D721Med (cell line): ENCODE measurements around the gene RAPGEF1.

ENCODE experiments used
- DNase-seq: peaks from one replicate; pipeline ENCODE4 v3.0.0; 2011; ENCODE audit warnings: low spot score; ENCODE audit not compliant: insufficient read length
- FAIRE-seq: peaks from 2 replicates; lab custom pipeline; 2011; peaks lifted over from hg19 to GRCh38; lab: Jason Lieb, UNC
- CTCF ChIP-seq: IDR thresholded peaks from 2 replicates; pipeline ENCODE4 v1.5.1; 2012; ENCODE audit warnings: mild to moderate bottlenecking, control low read depth; ENCODE audit not compliant: insufficient read depth; ENCODE audit errors: missing control alignments

Gene RAPGEF1

GRCh38 chr9:131734781-131735180 is 5.1 kb downstream of the RAPGEF1 start:
- no peak for FAIRE-seq
- DNase-seq: no peak

GRCh38 chr9:131734165-131734610 is 5.7 kb downstream of the RAPGEF1 start:
- FAIRE-seq: no peak
- no peak for DNase-seq
- TF ChIP-seq CTCF: no peak

More at GRCh38 chr9:131734781-131735180, 5.1 kb downstream of the RAPGEF1 start:
- TF ChIP-seq CTCF: no peak

GRCh38 chr9:131733541-131734061 is 6.3 kb downstream of the RAPGEF1 start:
- TF ChIP-seq CTCF: no peak

GRCh38 chr9:131732636-131733289 is 7.1 kb downstream of the RAPGEF1 start:
- TF ChIP-seq CTCF: no peak
- FAIRE-seq (no peak), DNase-seq (no peak)

More at GRCh38 chr9:131733541-131734061, 6.3 kb downstream of the RAPGEF1 start:
- DNase-seq (no peak), FAIRE-seq (no peak)

GRCh38 chr9:131732061-131732526 is 7.8 kb downstream of the RAPGEF1 start:
- DNase-seq (no peak), FAIRE-seq (no peak)
- no peak for TF ChIP-seq CTCF

- no peak for DNase-seq
- no peak for FAIRE-seq
- TF ChIP-seq CTCF: no peak
Observed at GRCh38 chr9:131731644-131732043, 8.2 kb downstream of the RAPGEF1 start.

- FAIRE-seq: no peak
- DNase-seq: no peak
- no peak for TF ChIP-seq CTCF
Observed at GRCh38 chr9:131731237-131731636, 8.6 kb downstream of the RAPGEF1 start.
